NCI-H345 treated with DMSO at 0.1 percent for 48 hours (cell line): ENCODE measurements around the gene SPO11.
"Not testable (repeated sequence)": the region's sequence is repeated elsewhere in the genome, so short reads cannot be mapped to it uniquely, and the experiment has no call there.

Experiments
- DNase-seq: peaks from one replicate; lab custom pipeline; 2025; ENCODE audit not compliant: unreplicated experiment; lab: John Stamatoyannopoulos, UW

SPO11 gene

DNA sequence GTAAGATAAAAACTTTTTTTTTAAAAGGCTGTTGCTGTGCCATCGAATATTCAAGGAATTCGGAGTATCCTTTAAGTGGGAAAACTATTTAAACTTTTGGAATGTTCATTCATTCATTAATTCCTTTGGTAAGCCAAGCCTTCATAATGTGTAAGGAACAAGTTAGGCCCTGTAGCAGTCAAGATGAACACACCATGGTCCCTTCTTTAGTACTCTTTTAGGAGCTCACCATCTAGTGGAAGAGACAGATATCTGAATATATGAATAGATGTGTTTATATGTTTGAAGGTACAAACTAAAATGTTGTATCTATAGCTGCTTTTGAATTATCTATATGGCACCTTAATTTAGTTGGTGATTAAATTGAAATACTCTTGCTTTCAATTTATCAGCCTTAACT, 5.8 kb downstream of the SPO11 start:
- no peak for DNase-seq

- no peak for DNase-seq
Measured at GRCh38 chr20:57341663-57342062, 12.1 kb downstream of the SPO11 start.

DNA sequence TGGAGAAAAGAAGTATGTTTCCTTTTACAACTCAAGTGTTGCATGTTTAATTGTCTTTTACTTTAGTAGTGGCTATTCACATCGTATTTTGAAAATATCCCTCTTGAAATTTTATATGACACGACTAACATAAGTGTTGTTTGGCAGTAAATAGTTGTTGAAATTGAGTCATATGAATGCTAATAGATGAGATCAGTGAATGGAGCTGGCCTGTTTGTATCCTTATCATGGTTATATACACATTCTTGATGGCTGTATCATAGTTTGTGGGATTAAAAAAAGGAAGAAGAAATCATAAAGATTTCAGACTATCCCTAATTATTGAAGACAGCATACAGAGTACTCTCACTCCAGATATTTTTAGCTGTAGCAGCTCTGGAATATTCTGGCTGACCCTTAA, 13.2 kb downstream of the SPO11 start:
- no peak for DNase-seq

GRCh38 chr20:57346477-57346876, 16.9 kb downstream of the SPO11 start:
- DNase-seq: peak; percentile 63

DNA sequence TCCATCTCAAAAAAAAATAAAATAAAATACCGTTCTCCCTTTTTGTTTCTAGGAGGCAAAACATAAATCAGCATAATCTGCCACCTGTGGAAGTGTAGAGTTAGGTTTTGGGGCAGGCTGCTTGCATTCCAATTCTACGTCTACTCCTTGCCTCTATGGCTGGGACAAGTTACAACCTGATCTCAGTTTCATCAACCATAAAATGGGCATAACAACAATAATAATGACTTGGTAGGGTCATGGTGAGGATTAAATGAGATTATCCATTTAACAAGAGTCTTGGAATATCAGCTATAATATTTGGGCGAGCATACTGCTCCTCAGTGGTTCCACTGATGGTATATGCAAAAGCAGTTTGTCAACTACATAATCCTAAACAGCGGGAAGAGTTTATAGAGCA, 17.8 kb downstream of the SPO11 start:
- no peak for DNase-seq

DNA sequence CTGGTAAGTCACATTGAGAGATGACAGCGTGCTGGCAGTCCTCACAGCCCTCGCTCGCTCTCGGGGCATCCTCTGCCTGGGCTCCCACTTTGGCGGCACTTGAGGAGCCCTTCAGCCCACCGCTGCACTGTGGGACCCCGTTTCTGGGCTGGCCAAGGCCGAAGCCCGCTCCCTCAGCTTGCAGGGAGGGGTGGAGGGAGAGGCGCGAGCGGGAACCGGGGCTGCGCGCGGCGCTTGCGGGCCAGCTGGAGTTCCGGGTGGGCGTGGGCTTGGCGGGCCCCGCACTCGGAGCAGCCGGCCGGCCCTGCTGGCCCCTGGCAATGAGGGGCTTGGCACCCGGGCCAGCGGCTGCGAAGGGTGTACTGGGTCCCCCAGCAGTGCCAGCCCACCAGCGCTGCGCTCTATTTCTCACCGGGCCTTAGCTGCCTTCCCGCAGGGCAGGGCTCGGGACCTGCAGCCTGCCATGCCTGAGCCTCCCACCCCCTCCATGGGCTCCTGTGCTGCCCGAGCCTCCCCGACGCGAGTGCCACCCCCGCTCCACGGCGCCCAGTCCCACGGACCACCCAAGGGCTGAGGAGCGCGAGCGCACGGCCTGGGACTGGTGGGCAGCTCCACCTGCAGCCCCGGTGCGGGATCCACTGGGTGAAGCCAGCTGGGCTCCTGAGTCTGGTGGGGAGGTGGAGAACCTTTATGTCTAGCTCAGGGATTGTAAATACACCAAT, 18.8 kb downstream of the SPO11 start:
- not testable (repeated sequence) for DNase-seq

DNA sequence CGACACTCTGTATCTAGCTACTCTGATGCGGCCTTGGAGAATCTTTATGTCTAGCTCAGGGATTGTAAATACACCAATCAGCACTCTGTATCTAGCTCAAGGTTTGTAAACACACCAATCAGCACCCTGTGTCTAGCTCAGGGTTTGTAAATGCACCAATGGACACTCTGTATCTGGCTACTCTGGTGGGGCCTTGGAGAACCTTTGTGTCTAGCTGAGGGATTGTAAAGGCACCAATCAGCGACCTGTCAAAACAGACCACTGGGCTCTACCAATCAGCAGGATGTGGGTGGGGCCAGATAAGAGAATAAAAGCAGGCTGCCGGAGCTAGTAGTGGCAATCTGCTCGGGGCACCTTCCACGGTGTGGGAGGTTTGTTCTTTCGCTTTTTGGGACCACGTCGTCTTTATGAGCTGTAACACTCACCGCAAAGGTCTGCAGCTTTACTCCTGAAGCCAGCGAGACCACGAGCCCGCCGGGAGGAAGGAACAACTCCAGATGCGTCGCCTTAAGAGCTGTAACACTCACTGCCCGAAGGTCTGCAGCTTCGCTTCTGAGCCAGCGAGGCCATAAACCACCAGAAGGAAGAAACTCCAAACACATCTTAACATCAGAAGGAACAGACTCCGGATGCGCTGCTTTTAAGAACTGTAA, 19.4 kb downstream of the SPO11 start:
- DNase-seq: not testable (repeated sequence)

DNA sequence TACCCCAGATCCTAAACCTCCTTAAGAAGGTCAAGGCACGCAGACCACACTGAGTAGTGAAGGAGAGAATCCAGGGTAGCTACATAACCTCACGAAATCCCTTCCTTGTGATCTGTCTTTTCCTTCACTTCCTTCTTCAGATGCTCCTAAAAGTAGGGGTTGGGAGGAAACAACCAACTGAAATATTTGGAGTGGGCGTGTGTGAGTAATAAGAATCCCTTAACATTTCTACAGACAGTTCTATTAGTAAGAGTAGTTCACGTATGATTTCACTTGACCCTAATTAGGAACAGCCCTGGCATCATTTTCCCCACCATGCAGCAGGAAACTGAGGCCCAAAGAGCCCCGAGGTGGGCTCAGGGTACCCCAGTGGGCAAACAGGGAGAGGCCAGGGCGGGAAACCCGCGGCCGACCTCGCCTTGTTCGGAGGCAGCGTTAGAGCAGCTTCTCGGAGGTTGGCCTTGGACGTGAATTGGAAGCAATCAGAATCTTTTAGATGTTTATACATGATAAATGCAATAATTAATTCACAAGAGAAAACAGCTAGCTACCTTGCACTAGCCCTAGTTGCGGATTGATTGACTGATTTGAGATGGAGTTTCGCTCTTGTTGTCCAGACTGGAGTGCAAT, 20.6 kb downstream of the SPO11 start:
- no peak for DNase-seq

GRCh38 chr20:57350726-57351041, 21.1 kb downstream of the SPO11 start:
- DNase-seq: not testable (repeated sequence)

GRCh38 chr20:57351042-57351783, 21.6 kb downstream of the SPO11 start, which contains the start of gene RAE1:
Gene RAE1 (plus strand): TSS chr20:57351255. CDS start chr20:57354039, 2,784 bp downstream.
- peak; percentile 85 for DNase-seq

- no peak for DNase-seq
Measured at GRCh38 chr20:57352305-57352704, 22.7 kb downstream of the SPO11 start.

GRCh38 chr20:57353351-57353750, 23.7 kb downstream of the SPO11 start:
- DNase-seq: no peak

DNA sequence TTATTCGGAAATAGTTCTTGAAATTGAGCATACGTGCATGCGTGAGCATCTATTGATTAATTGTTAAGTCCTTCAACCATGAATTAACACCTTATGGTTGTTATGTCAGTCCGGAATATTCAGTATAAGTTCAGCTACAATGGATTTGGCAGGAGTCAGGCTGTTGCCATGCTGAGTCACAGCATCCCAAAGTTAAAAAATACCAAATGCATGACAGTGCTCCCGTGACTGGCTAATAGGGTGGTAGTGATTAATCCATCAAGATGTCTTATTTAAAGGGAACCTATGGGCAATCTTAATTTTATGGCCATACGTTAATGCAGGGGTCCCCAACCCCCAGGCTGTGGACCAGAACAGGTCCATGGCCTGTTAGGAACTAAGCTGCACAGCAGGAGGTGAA, 31.9 kb downstream of the SPO11 start:
- no peak for DNase-seq

DNA sequence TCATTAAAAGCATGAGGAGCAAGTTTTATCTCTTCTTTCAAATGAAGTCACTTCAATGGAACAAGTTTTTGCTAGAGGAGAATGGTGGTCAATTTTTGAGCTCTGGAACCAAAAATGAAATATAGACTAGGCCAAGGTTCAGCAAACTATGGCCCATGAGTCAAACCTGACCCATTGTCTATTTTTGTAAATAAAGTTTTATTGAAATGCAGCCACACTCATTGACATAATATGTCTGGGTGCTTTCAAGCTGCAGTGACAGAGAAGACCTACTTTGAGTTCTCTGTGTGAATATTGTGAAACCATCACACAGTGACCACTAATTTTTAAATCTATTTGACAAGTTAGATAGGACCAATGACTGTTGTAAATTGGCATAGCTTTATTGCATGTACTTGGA, 34.8 kb downstream of the SPO11 start:
- DNase-seq: no peak

GRCh38 chr20:57369596-57369995, 40.0 kb downstream of the SPO11 start:
- DNase-seq: no peak

DNA sequence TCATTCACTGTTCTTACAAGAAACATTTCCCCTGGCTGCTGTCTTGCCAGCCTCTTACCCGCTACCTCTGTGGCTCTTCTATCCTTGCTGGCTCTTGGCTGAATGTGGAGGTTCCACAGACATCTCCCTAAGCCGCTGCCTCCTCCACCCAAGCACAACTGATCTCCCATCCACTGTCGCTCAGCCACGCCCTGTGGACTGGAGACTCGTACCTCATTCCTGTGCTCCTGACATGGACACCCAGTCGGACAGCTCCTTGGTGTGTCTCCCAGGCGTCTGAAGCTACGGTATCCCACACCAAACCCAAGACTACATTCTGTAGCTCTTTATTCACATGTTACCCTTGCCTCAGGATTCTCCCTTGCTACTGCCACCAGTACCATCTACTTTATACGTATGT, 40.7 kb downstream of the SPO11 start:
- DNase-seq: no peak

- DNase-seq: no peak
Measured at GRCh38 chr20:57371363-57371762, 41.8 kb downstream of the SPO11 start.

- DNase-seq: no peak
Measured at GRCh38 chr20:57372157-57372556, 42.6 kb downstream of the SPO11 start.

DNA sequence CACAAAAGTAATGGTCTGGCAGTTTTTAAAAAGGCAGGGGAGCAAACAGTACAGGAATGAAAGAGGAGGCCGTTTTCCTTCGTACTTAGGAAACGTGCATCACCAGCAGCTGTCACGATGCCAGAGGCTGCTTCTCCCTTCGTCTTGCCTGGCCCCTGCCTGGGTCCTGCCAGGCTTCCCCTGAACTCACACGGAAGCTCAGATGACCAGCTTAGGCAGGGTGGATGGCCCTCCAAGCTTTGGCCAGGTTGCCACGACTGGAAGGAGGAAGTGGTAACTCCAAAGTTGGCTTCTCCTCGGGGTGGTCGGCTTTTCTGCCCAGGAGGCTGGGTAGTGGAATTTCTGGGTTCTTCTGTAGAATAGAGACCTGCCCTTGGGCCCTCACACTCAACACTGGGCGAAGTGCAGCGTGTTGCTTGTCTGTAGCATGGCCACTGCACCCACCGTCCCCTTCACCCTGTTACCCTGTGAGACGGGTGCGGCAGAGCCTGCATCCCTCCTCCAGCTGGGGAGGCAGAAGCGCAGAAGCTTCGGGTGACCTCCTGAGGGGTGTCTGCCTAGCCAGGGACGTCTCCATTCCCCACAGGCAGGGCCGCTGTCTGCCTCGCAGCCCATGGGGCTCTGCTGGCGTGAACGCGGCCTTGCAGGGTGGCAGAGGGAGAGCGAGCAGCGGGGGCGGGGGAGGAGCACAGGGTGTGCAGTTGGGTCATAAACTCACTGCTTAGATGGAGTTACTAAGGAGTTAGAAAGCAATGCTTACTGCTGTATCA, 43.2 kb downstream of the SPO11 start:
- DNase-seq: no peak

DNA sequence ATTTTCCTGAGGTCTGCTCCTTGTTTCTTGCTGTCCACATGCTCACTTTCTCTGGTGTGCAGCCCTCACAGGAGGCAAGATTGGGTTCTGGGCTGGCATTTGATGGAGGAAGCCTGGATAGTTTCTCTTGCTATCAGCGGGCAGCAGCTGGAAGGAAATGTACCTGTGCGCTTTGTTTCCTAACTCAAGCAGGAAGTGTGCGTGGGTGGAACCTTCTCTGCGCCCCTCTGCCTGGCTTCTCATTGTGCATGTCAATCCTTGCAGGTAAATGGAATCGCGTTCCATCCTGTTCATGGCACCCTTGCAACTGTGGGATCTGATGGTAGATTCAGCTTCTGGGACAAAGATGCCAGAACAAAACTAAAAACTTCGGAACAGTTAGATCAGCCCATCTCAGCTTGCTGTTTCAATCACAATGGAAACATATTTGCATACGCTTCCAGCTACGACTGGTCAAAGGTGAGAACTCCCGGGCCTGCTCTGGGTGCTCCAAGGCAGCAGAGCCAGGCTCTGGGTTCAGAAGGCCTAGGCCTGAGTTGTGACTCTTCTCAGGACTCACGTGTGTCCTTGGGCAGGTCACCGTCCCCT, 44.8 kb downstream of the SPO11 start:
- DNase-seq: no peak
